OCI-LY3 (cell line): ENCODE results near the gene ALCAM.

Source experiments
- H2AFZ ChIP-seq: fragments of 200-600, 300-600 bp; shearing (Covaris generic); 2 replicates; pipeline ENCODE4 v1.6.0; 2014; ENCODE audit warnings: antibody characterized with exemption, low read depth, low read length
- H3K27ac ChIP-seq: fragments of 200-600, 300-600 bp; sonication (generic); 2 replicates; pipeline ENCODE4 v1.5.1; 2014; ENCODE audit warnings: mild to moderate bottlenecking, low read length, moderate library complexity, mixed read lengths
- H3K27me3 ChIP-seq: fragments of 200-600, 300-600 bp; sonication (generic); 2 replicates; pipeline ENCODE4 v1.6.1; 2014; ENCODE audit warnings: low read depth, low read length, mixed read lengths
- H3K36me3 ChIP-seq: fragments of 200-600, 300-600 bp; sonication (generic); replicated peaks from 2 replicates; pipeline ENCODE3; 2014; ENCODE audit warnings: low read depth, low read length, mixed read lengths
- H3K4me1 ChIP-seq: fragments of 300-600, 200-600 bp; sonication (generic); 2 replicates; pipeline ENCODE4 v1.6.1; 2014; ENCODE audit warnings: low read length, mixed read lengths
- H3K4me2 ChIP-seq: fragments of 200-600, 300-600 bp; sonication (generic); 2 replicates; pipeline ENCODE4 v1.6.1; 2014; ENCODE audit warnings: low read length, mixed read lengths
- H3K4me3 ChIP-seq: fragments of 300-600, 200-600 bp; sonication (generic); 2 replicates; pipeline ENCODE4 v1.5.1; 2014; ENCODE audit warnings: antibody characterized with exemption, mild to moderate bottlenecking, low read length, moderate library complexity
- H3K79me2 ChIP-seq: fragments of 300-600, 200-600 bp; shearing (Covaris generic); 2 replicates; pipeline ENCODE4 v1.6.1; 2014; ENCODE audit warnings: mild to moderate bottlenecking, low read length, mixed read lengths
- H3K9ac ChIP-seq: fragments of 300-600, 200-600 bp; shearing (Covaris generic); 2 replicates; pipeline ENCODE4 v1.6.0; 2014; ENCODE audit warnings: mild to moderate bottlenecking, low read length, moderate library complexity
- H3K9me3 ChIP-seq: fragments of 200-600, 300-600 bp; shearing (Covaris generic); 2 replicates; pipeline ENCODE4 v1.6.1; 2014; ENCODE audit warnings: low read length, mixed read lengths; ENCODE audit not compliant: insufficient read depth
- H4K20me1 ChIP-seq: fragments of 200-600, 300-600 bp; sonication (generic); 2 replicates; pipeline ENCODE4 v1.6.1; 2016; ENCODE audit warnings: low read length, mixed read lengths; ENCODE audit not compliant: insufficient read depth
- CTCF ChIP-seq: fragments of 200-600, 300-600 bp; sonication (generic); IDR thresholded peaks from 2 replicates; pipeline ENCODE4 v1.5.1; 2014; ENCODE audit warnings: antibody characterized with exemption, low read length, low read depth
- EZH2phosphoT487 ChIP-seq: fragments of 200-600 bp; shearing (Covaris generic); IDR thresholded peaks from 2 replicates; pipeline ENCODE4 v1.6.1; 2018; ENCODE audit warnings: antibody characterized with exemption, mixed run types, low read depth

Gene ALCAM

GRCh38 chr3:105580296-105580965 lies 213.7 kb downstream of the ALCAM start:
- no peak overlapping the region for H3K27ac ChIP-seq
- no peaks in the 10 kb centered on the region for H3K79me2 ChIP-seq
- no peaks in the 10 kb centered on the region for H3K27me3 ChIP-seq
- no peak for TF ChIP-seq EZH2phosphoT487
- TF ChIP-seq CTCF = no peak
- no peaks in the 10 kb centered on the region for H3K9me3 ChIP-seq
- H3K36me3 ChIP-seq = peaks cover 10% of the 10 kb centered on the region
- H3K9ac ChIP-seq = no peak overlapping the region
- H2AFZ ChIP-seq = no peak overlapping the region
- no peaks in the 10 kb centered on the region for H3K4me1 ChIP-seq
- no peak overlapping the region for H3K4me3 ChIP-seq
- no peaks in the 10 kb centered on the region for H4K20me1 ChIP-seq
- H3K4me2 ChIP-seq = no peak overlapping the region

GRCh38 chr3:105582015-105582414 lies 215.3 kb downstream of the ALCAM start:
- no peak for TF ChIP-seq EZH2phosphoT487
- TF ChIP-seq CTCF = no peak
- Histone ChIP-seq H3K9ac (no peak overlapping the region), H3K4me1 (no peaks in the 10 kb centered on the region), H3K27me3 (no peaks in the 10 kb centered on the region), H3K4me2 (no peak overlapping the region), H3K4me3 (no peak overlapping the region), H4K20me1 (no peaks in the 10 kb centered on the region), H2AFZ (no peak overlapping the region), H3K36me3 (peaks cover 3% of the 10 kb centered on the region), H3K27ac (no peak overlapping the region), H3K9me3 (no peaks in the 10 kb centered on the region), H3K79me2 (no peaks in the 10 kb centered on the region)

- Histone ChIP-seq H2AFZ (no peak overlapping the region), H3K4me3 (no peak overlapping the region), H3K27me3 (no peaks in the 10 kb centered on the region), H3K79me2 (no peaks in the 10 kb centered on the region), H3K9me3 (no peaks in the 10 kb centered on the region), H4K20me1 (no peaks in the 10 kb centered on the region), H3K9ac (no peak overlapping the region), H3K36me3 (no peaks in the 10 kb centered on the region), H3K4me2 (no peak overlapping the region), H3K27ac (no peak overlapping the region), H3K4me1 (no peaks in the 10 kb centered on the region)
- no peak for TF ChIP-seq CTCF
- TF ChIP-seq EZH2phosphoT487 = no peak
Measured at GRCh38 chr3:105584003-105584790, 217.5 kb downstream of the ALCAM start.

- H4K20me1 ChIP-seq = no peaks in the 10 kb centered on the region
- H3K79me2 ChIP-seq = no peaks in the 10 kb centered on the region
- no peak overlapping the region for H2AFZ ChIP-seq
- no peak overlapping the region for H3K9ac ChIP-seq
- H3K4me3 ChIP-seq = no peak overlapping the region
- no peaks in the 10 kb centered on the region for H3K27me3 ChIP-seq
- H3K27ac ChIP-seq = no peak overlapping the region
- H3K4me2 ChIP-seq = no peak overlapping the region
- no peaks in the 10 kb centered on the region for H3K4me1 ChIP-seq
- no peaks in the 10 kb centered on the region for H3K36me3 ChIP-seq
- H3K9me3 ChIP-seq = no peaks in the 10 kb centered on the region
- TF ChIP-seq CTCF = no peak
- no peak for TF ChIP-seq EZH2phosphoT487
Measured at GRCh38 chr3:105593315-105593714, 226.6 kb downstream of the ALCAM start.
